GM11168 (cell line): Measurements from ENCODE around the gene MSX1.

Experiments used
- in situ Hi-C: fragments of 300-500 bp; cut with MboI; formaldehyde crosslinking; loops from one replicate; pipeline ENCODE4 v1.12.0; 2022; ENCODE audit warnings: low sequenced_read_pairs; ENCODE audit not compliant: unreplicated experiment

MSX1 gene

DNA sequence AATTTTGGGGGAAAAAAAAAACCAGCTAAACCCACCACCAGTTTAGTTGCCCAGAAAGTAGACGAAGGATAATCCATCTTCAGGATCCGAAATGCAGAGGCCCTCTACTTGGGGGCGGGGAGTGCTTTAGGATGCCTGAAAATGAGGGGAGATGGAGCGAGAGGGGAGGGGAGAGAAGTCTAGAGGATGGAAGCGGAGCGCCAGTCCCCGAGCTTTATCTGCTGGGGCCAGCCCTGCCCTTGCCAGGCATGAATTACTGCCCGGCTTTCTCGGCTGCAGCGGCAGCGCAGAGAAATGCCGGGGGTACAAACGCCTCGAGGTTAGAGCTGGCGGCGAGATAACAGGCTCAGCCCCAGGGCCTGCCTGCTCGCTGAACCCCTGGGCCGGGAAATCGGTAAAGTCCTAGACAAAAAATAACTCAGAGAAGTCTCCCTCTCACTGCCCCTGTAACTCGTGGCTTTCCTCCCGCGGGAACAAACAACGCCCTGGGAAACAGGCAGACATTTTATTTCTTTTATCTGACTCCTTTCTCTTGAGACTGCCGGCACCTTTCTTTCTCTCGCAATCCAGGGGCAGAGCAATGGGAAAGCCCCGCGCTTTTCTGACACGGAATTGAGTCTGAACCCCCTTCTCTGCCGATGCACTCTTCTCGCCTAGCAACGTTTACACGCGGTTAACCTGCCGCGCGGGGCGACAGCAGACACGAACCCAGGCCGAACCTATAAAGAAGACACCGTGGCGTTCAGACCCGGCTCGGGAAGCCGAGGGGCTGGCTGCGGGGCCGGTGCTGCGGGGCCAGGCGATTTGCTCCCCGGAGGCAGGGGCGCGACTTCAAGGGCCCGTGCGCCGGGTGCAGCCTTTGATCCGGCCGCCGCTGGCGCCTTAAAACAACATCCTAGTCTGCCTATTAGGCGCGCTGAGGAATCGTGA is 3.1 kb upstream of the MSX1 start:
- in situ Hi-C loops, result no loop called here

DNA sequence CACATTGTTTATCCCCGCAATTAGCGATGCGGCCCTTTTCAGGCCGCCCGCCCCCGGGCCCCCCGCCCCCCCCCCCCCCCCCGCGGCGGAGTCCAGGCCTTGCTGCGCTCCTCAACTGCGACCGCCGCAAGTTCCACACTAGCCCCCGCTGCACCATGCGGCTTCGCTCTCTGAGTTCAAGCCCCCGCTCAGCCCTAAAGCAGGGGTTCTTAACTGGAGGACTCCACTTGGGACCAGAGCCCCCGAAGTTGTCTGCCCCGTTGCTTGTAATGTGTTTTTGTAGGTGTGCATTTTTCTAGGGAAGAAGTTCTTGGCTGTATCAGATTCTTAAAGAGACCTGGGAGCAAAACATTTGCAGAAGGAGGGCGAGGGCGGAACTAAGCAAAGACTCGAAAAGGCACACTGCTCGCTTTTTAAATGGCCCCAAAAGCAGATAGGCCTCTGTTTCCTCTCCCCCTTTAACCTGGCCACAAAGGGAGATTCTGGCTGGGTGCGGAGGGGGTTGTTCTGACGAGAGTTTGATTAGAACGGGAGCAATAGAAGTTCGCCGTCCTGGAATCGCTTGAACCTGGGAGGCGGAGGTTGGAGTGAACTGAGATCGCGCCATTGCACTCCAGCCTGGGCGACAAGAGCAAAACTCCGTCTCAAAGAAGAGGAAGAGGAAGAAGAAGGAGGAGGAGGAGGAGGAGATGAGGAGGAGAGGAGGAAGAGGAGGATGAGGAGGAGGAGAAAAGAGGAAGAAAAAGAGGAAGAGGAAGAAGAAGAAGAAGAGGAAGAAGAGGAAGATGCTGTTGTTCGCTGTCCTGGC is 2.3 kb upstream of the MSX1 start:
- in situ Hi-C loops, result no loop called here

DNA sequence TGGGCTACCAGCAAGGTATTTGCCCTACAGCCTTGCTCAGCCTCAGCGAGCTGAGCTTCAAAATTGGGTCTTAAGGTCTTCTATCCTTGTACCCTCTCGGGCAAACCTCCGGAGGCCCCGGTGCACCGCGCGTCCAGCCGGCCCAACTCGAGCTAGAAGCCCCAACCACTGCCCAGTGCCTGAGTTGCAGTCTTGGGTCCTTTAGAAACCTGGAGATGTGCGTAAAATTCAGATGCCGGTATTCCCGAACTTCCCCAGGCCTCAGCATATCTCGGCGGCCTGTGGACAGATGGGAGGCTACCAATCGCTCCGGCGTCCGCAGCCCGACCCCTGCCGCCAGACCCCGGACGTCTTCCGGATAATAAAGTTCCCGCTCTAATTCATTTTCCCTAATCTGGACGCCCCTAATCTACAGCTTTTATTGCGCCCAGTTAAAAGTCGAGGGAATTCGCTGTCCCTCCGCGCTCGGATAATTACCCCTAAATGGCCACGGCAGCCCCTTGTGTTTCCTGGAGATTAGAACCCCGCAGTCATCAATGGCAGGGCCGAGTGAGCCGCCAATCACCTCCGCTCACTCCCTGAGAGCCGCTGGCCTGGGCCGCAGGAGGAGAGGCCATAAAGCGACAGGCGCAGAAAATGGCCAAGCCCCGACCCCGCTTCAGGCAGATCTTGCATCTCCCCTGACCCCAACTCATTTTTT is 1.5 kb upstream of the MSX1 start:
- in situ Hi-C loops, result no loop called here

DNA sequence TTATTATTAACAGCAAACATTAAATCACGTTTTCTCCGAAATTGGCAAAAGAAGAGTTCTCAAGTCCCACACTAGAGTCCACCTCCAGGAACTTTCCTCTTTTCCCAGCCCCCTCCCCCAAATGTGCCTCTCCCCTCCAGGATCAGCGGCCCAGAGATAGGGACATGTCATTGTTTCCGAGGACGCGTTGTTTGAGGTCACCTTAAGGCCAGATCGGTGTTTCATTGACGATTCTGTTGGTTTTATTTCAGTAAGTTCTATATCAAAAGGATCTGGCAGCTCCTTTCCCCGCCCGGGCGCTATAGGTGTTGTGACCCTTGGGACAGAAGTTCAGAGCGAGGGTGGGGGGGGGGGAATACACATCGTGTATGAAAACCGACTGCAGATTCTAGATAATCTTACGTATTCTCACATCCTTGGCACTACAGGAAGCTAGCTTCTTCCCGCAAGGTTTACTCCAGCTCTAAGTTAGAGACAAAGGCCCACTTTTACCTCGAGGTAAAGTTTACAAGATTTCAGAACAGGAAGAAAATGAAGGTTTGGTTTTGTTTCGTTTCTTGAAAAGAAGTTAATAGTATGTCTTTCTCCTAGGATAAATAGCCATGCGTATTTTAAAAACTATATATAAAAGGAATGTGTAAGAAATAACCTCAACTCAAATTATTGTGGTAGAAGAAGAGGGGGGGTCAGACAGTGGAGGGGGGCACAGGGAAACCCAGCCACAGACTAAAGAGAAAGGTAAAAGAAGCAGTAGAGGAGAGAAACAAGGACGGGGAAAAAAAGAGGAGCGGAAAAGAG is 739 bp upstream of the MSX1 start:
- in situ Hi-C loops, result no loop called here

DNA sequence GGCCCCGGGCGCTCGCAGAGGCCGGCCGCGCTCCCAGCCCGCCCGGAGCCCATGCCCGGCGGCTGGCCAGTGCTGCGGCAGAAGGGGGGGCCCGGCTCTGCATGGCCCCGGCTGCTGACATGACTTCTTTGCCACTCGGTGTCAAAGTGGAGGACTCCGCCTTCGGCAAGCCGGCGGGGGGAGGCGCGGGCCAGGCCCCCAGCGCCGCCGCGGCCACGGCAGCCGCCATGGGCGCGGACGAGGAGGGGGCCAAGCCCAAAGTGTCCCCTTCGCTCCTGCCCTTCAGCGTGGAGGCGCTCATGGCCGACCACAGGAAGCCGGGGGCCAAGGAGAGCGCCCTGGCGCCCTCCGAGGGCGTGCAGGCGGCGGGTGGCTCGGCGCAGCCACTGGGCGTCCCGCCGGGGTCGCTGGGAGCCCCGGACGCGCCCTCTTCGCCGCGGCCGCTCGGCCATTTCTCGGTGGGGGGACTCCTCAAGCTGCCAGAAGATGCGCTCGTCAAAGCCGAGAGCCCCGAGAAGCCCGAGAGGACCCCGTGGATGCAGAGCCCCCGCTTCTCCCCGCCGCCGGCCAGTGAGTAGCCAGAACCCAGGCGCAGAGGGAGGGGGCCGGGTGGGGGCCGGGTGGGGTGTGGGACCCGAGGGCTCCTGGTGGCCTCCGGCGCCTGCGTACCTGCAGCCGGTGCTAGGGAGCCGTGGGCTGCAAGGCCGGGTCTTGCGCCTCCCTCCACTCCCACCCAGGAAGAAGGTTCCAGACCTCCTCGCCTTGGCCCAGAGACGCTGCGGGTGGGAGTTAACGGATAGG is 534 bp downstream of the MSX1 start:
- in situ Hi-C loops, result no loop called here

- in situ Hi-C loops, result no loop called here
These were observed 1.3 kb downstream of the MSX1 start for GRCh38 chr4:4860600-4861389.

DNA sequence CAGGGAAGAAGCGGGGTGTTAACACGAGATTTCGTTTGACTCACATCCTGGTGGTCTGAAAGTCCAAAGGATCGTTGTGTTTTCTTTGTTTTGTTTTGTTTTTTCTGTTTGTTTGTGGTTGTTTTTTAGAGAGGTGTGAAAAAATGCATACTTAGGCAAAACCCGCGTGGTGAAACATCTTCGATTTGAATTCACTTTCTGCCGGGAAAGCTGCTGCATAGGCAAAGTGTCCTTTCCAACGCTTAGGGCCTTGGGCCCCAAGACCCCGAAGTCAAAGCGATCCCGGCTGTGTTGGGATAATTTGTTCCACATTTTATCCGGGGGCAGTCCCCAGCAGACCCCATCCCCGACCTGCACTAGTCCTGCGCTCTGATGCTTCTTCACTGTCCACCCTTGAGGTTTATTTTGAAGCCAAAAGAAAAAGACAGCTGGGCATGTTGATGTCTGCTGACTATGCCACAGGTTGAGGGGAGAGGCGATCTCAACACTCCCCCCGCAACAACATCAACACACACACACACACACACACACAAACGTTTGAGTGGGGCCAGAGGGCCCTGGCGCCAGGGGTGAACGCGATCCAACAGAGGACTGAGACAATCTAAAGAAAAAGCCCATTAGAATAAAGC is 2.0 kb downstream of the MSX1 start:
- in situ Hi-C loops, result no loop called here

GRCh38 chr4:4862071-4862551 is 2.6 kb downstream of the MSX1 start:
- in situ Hi-C loops, result no loop called here

DNA sequence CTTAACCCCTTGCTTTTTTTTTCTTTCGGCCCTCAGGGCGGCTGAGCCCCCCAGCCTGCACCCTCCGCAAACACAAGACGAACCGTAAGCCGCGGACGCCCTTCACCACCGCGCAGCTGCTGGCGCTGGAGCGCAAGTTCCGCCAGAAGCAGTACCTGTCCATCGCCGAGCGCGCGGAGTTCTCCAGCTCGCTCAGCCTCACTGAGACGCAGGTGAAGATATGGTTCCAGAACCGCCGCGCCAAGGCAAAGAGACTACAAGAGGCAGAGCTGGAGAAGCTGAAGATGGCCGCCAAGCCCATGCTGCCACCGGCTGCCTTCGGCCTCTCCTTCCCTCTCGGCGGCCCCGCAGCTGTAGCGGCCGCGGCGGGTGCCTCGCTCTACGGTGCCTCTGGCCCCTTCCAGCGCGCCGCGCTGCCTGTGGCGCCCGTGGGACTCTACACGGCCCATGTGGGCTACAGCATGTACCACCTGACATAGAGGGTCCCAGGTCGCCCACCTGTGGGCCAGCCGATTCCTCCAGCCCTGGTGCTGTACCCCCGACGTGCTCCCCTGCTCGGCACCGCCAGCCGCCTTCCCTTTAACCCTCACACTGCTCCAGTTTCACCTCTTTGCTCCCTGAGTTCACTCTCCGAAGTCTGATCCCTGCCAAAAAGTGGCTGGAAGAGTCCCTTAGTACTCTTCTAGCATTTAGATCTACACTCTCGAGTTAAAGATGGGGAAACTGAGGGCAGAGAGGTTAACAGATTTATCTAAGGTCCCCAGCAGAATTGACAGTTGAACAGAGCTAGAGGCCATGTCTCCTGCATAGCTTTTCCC is 3.4 kb downstream of the MSX1 start:
- in situ Hi-C loops, result no loop called here

DNA sequence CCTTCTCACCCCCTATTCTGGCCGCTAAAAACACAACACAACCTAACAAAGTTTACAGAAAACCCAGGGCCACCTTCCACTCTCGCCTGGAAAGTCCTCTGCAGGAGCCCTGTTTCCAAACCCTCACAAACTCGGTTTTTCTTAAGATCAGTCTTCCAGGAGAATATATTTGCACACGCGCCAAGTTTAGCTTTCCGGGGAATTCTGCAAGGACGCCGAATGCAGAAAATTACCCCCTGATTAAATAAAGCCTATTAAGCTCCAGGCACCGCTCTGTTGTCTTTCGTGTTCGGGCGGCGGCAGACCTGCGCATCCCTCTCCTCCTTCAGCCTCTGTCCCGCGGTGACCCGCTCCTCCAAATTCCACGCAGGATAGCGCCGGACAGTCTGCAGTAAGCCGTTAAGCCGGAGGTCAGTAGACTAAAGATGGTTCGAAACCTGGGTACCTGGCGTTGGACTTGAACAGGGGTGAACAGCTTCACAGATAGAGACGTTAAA is 5.0 kb downstream of the MSX1 start:
- in situ Hi-C loops, result no loop called here

DNA sequence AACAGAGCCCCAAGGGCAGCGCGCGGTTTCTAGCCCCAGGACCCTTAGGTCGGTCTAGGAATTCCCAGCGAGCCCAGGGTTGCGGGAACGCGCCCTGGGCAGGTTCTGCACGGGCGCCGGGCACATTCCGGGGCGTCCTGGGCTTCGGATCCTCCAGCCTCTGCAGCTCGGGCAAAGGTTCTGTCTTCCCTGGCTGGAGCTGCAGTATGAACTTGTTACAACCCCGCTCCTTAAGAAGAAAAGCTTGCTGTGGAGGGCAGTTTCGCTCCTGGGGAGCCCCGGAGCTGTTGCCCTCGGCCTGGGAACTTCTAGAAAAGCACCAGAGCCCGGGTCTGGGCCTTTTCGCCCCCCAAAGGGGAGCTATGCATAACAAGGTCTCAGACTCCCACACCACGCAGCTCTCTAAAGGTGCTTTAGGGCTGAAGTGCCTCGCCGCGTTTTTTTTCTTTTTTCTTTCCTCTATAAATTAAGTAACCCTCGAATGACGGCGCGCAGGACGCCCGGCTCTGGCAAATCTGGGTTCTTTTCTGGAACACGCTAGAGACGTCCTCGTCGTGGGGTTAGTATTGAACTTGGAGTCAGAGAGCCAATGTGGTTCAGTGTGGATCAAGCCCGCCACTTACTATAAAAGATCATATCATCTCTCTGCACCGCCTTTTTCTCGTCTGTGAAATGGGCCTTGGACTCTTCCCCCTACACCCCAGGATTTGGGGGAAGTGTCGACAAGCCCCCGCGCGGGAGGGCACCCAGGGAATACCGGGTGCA is 5.7 kb downstream of the MSX1 start:
- in situ Hi-C loops, result loop anchor here (5.0 kb wide), 1 partner anchor 173 kb away; no protein-coding TSS in a partner anchor

- in situ Hi-C loops, result loop anchor here (5.0 kb wide), 1 partner anchor 173 kb away; no protein-coding TSS in a partner anchor
These were observed 6.2 kb downstream of the MSX1 start for GRCh38 chr4:4865705-4866123.

- in situ Hi-C loops, result loop anchor here (5.0 kb wide), 1 partner anchor 174 kb away; no protein-coding TSS in a partner anchor
These were observed 6.8 kb downstream of the MSX1 start for GRCh38 chr4:4866124-4866865.

GRCh38 chr4:4866866-4867374 is 7.5 kb downstream of the MSX1 start:
- in situ Hi-C loops, result loop anchor here (5.0 kb wide), 1 partner anchor 175 kb away; no protein-coding TSS in a partner anchor
